CD8-positive, alpha-beta memory T cell (primary cell): ENCODE data around the gene PTBP1. TPM values are rescaled to one million over a fixed set of nuclear protein-coding genes. Genes with fewer than 3 reads are reported as not detected.

ENCODE experiments used
- CTCF ChIA-PET: fragments of 350-600 bp; sonication (Branson Sonifier 250); formaldehyde crosslinking; loops from one replicate; lab custom pipeline; 2021; ENCODE audit warnings: antibody characterized with exemption; lab: Charles Lee
- POLR2A ChIA-PET: fragments of 350-600 bp; sonication (Branson Sonifier 250); formaldehyde crosslinking; loops from one replicate; lab custom pipeline; 2021; ENCODE audit warnings: antibody characterized with exemption; lab: Charles Lee
- DNase-seq, 5 donors: peaks; one replicate each; pipeline versions ENCODE4 v3.0.0 to v3.0.0-alpha.2; 2020 to 2022; ENCODE audit warnings: mixed read lengths in 1 of 5
- H3K27ac ChIP-seq: one replicate; pipeline ENCODE4 v1.7.0; 2013; ENCODE audit warnings: low read depth, mild to moderate bottlenecking, low read length, moderate library complexity
- H3K27me3 ChIP-seq: 2 replicates; pipeline ENCODE4 v1.7.0; 2013; ENCODE audit warnings: low read length, mild to moderate bottlenecking; ENCODE audit not compliant: insufficient read depth, poor library complexity, severe bottlenecking
- H3K36me3 ChIP-seq: 2 replicates; pipeline ENCODE4 v1.7.0; 2013; ENCODE audit warnings: mild to moderate bottlenecking, low read length, moderate library complexity; ENCODE audit not compliant: insufficient read depth
- H3K4me1 ChIP-seq: 2 replicates; pipeline ENCODE4 v1.7.0; 2013; ENCODE audit warnings: mild to moderate bottlenecking, low read length, moderate library complexity; ENCODE audit not compliant: insufficient read depth
- H3K4me3 ChIP-seq: 2 replicates; pipeline ENCODE4 v1.7.0; 2013; ENCODE audit warnings: mild to moderate bottlenecking, low read length
- H3K9me3 ChIP-seq: 2 replicates; pipeline ENCODE4 v1.7.0; 2013; ENCODE audit warnings: mild to moderate bottlenecking, low read length
- H3K27ac Mint-ChIP-seq, 8 donors: one replicate each; pipeline ENCODE4 v1.8.0; 2020 to 2021; ENCODE audit warnings: mixed read lengths in 8 of 8, mild to moderate bottlenecking in 6 of 8, inconsistent platforms in 3 of 8, moderate library complexity in 3 of 8
- H3K27me3 Mint-ChIP-seq, 2 donors: one replicate each; pipeline ENCODE4 v1.8.0; 2020 to 2021; ENCODE audit warnings: mixed read lengths in 2 of 2, mild to moderate bottlenecking in 1 of 2, moderate library complexity in 1 of 2
- H3K36me3 Mint-ChIP-seq, 3 donors: one replicate each; pipeline ENCODE4 v1.8.0; 2020 to 2021; ENCODE audit warnings: mixed read lengths in 3 of 3, inconsistent platforms in 1 of 3, mild to moderate bottlenecking in 1 of 3
- H3K4me1 Mint-ChIP-seq, 3 donors: one replicate each; pipeline ENCODE4 v1.8.0; 2020 to 2021; ENCODE audit warnings: mixed read lengths in 3 of 3, inconsistent platforms in 1 of 3, mild to moderate bottlenecking in 1 of 3
- H3K4me3 Mint-ChIP-seq, 7 donors: one replicate each; pipeline ENCODE4 v1.8.0; 2020 to 2021; ENCODE audit warnings: mixed read lengths in 7 of 7, mild to moderate bottlenecking in 6 of 7, moderate library complexity in 4 of 7, inconsistent platforms in 2 of 7
- H3K9me3 Mint-ChIP-seq, 5 donors: one replicate each; pipeline ENCODE4 v1.8.0; 2020 to 2022; ENCODE audit warnings: mixed read lengths in 5 of 5, mild to moderate bottlenecking in 3 of 5, moderate library complexity in 2 of 5, inconsistent platforms in 1 of 5
- polyA plus RNA-seq: library from polyadenylated mRNA; unstranded; fragments of 300-500 nt; fragmentation: Illumina TruSeq; gene quantifications from one replicate; pipeline ENCODE4 v1.2.3, GENCODE V29; 2021
- total RNA-seq, 2 experiments: library from RNA; stranded (reverse); gene quantifications; one replicate each; pipeline ENCODE4 v1.2.3, GENCODE V29; 2021

PTBP1 gene
- total and polyA plus RNA-seq, 3 experiments from 2014 or later = 177 to 978 (median 969) TPM

- H3K36me3 ChIP-seq = peaks cover 7% of the 10 kb centered on the region
- peaks cover 4% of the 10 kb centered on the region in 2 donors for H3K27me3 Mint-ChIP-seq
- POLR2A ChIA-PET = interaction anchor here (0.6 to 0.7 kb wide), 2 partner anchors 484 to 646 kb away, joined by 3 to 6 read pairs; no protein-coding TSS in a partner anchor
- peak in 1 of 5 donors; percentile 49 for DNase-seq
- no peak overlapping the region for H3K27ac Mint-ChIP-seq
- peak overlapping the region; percentile 68 for H3K27ac ChIP-seq
- peaks cover 22 to 27% (median 25%) of the 10 kb centered on the region in 3 donors for H3K4me1 Mint-ChIP-seq
- peaks cover 32% of the 10 kb centered on the region for H3K4me1 ChIP-seq
- peak overlapping the region; percentile 68 for H3K4me3 ChIP-seq
- H3K4me3 Mint-ChIP-seq = peak overlapping the region in 2 of 7 donors; percentile 20 to 98
- H3K9me3 Mint-ChIP-seq = no peaks in the 10 kb centered on the region
- CTCF ChIA-PET = interaction anchor here (1.3 to 1.5 kb wide), 2 partner anchors 14 to 26 kb away, joined by 3 to 6 read pairs; no protein-coding TSS in a partner anchor
- no peaks in the 10 kb centered on the region for H3K27me3 ChIP-seq
- no peaks in the 10 kb centered on the region for H3K9me3 ChIP-seq
- peaks cover 0 to 18% (median 1%) of the 10 kb centered on the region in 3 donors for H3K36me3 Mint-ChIP-seq
Measured at GRCh38 chr19:795691-796581, 1.3 kb upstream of the PTBP1 start.

- Mint-ChIP-seq H3K4me1 (peaks cover 40 to 45% (median 43%) of the 10 kb centered on the region in 3 donors), H3K27ac (peak overlapping the region in 6 of 8 donors; percentile 56 to 94 (median 90)), H3K27me3 (peaks cover 0 to 4% of the 10 kb centered on the region in 2 donors), H3K36me3 (peaks cover 0 to 32% (median 1%) of the 10 kb centered on the region in 3 donors), H3K4me3 (peak overlapping the region; percentile 89 to 98 (median 92)), H3K9me3 (no peaks in the 10 kb centered on the region)
- Histone ChIP-seq H3K4me1 (peaks cover 51% of the 10 kb centered on the region), H3K4me3 (peak overlapping the region; percentile 68), H3K9me3 (no peaks in the 10 kb centered on the region), H3K27ac (peak overlapping the region; percentile 81), H3K27me3 (no peaks in the 10 kb centered on the region), H3K36me3 (peaks cover 12% of the 10 kb centered on the region)
- peak; percentile 83 to 92 (median 87) for DNase-seq
- ChIA-PET CTCF (interaction anchor here (1.3 kb wide), 1 partner anchor 12 kb away, joined by 3 read pairs; no protein-coding TSS in a partner anchor), POLR2A (interaction anchor here (0.6 to 1.0 kb wide), 5 partner anchors 9 to 471 kb away, joined by 3 to 9 read pairs (median 4); partner anchors contain the start of gene CIRBP)
Measured at GRCh38 chr19:797528-798414, 519 bp downstream of the PTBP1 start.

GRCh38 chr19:798415-799075 lies 1.3 kb downstream of the PTBP1 start:
- Histone ChIP-seq H3K36me3 (peaks cover 18% of the 10 kb centered on the region), H3K4me1 (peaks cover 58% of the 10 kb centered on the region), H3K27ac (peak overlapping the region; percentile 81), H3K9me3 (no peaks in the 10 kb centered on the region), H3K27me3 (no peaks in the 10 kb centered on the region), H3K4me3 (peak overlapping the region; percentile 68)
- peak in 1 of 5 donors; percentile 59 for DNase-seq
- peaks cover 0 to 39% (median 1%) of the 10 kb centered on the region in 3 donors for H3K36me3 Mint-ChIP-seq
- peak overlapping the region; percentile 87 to 93 (median 89) for H3K4me3 Mint-ChIP-seq
- no peaks in the 10 kb centered on the region for H3K9me3 Mint-ChIP-seq
- H3K4me1 Mint-ChIP-seq = peaks cover 46 to 53% (median 48%) of the 10 kb centered on the region in 3 donors
- H3K27ac Mint-ChIP-seq = peak overlapping the region; percentile 56 to 98 (median 93)
- H3K27me3 Mint-ChIP-seq = peaks cover 0 to 4% of the 10 kb centered on the region in 2 donors
- CTCF ChIA-PET = interaction anchor here (0.9 kb wide), 1 partner anchor 52 kb away, joined by 3 read pairs; no protein-coding TSS in a partner anchor
- POLR2A ChIA-PET = interaction anchor here (0.6 kb wide), 2 partner anchors 41 to 304 kb away, joined by 3 to 9 read pairs; no protein-coding TSS in a partner anchor

GRCh38 chr19:799076-799881 lies 2.0 kb downstream of the PTBP1 start:
- H3K27me3 Mint-ChIP-seq = peaks cover 0 to 4% of the 10 kb centered on the region in 2 donors
- no peaks in the 10 kb centered on the region for H3K9me3 ChIP-seq
- H3K4me1 ChIP-seq = peaks cover 61% of the 10 kb centered on the region
- peak overlapping the region; percentile 81 for H3K27ac ChIP-seq
- peaks cover 49 to 59% (median 52%) of the 10 kb centered on the region in 3 donors for H3K4me1 Mint-ChIP-seq
- peaks cover 24% of the 10 kb centered on the region for H3K36me3 ChIP-seq
- H3K36me3 Mint-ChIP-seq = peaks cover 0 to 46% (median 1%) of the 10 kb centered on the region in 3 donors
- no peaks in the 10 kb centered on the region for H3K9me3 Mint-ChIP-seq
- peak overlapping the region; percentile 85 to 93 (median 89) for H3K4me3 Mint-ChIP-seq
- H3K27me3 ChIP-seq = no peaks in the 10 kb centered on the region
- DNase-seq = no peak
- ChIA-PET CTCF (interaction anchor here (0.9 kb wide), 1 partner anchor 52 kb away, joined by 3 read pairs; no protein-coding TSS in a partner anchor), POLR2A (no interaction called here)
- H3K4me3 ChIP-seq = peak overlapping the region; percentile 68
- peak overlapping the region; percentile 56 to 98 (median 91) for H3K27ac Mint-ChIP-seq

- peaks cover 0 to 53% (median 1%) of the 10 kb centered on the region in 3 donors for H3K36me3 Mint-ChIP-seq
- H3K4me1 Mint-ChIP-seq = peaks cover 51 to 59% (median 52%) of the 10 kb centered on the region in 3 donors
- Histone ChIP-seq H3K4me1 (peaks cover 61% of the 10 kb centered on the region), H3K36me3 (peaks cover 36% of the 10 kb centered on the region), H3K9me3 (no peaks in the 10 kb centered on the region), H3K27me3 (no peaks in the 10 kb centered on the region), H3K27ac (peak overlapping the region; percentile 54), H3K4me3 (peak overlapping the region; percentile 41)
- ChIA-PET CTCF (interaction anchor here (0.8 kb wide), 1 partner anchor 63 kb away, joined by 3 read pairs; no protein-coding TSS in a partner anchor), POLR2A (no interaction called here)
- peak overlapping the region; percentile 85 to 93 (median 89) for H3K4me3 Mint-ChIP-seq
- DNase-seq = no peak
- peaks cover 0 to 4% of the 10 kb centered on the region in 2 donors for H3K27me3 Mint-ChIP-seq
- H3K27ac Mint-ChIP-seq = peak overlapping the region; percentile 56 to 96 (median 92)
- H3K9me3 Mint-ChIP-seq = no peaks in the 10 kb centered on the region
Measured at GRCh38 chr19:800360-801029, 3.2 kb downstream of the PTBP1 start.
